ENCODE data around the gene PGBD2. TPM values are rescaled to one million over a fixed set of nuclear protein-coding genes. Genes with fewer than 3 reads are reported as not detected.

The PGBD2 gene
- total and polyA plus RNA-seq, 2 of the 13 experiments (the other 11 are each of a cell fraction or from before 2014, with no cell fraction given), result 6.0 to 7.4 TPM

DNA sequence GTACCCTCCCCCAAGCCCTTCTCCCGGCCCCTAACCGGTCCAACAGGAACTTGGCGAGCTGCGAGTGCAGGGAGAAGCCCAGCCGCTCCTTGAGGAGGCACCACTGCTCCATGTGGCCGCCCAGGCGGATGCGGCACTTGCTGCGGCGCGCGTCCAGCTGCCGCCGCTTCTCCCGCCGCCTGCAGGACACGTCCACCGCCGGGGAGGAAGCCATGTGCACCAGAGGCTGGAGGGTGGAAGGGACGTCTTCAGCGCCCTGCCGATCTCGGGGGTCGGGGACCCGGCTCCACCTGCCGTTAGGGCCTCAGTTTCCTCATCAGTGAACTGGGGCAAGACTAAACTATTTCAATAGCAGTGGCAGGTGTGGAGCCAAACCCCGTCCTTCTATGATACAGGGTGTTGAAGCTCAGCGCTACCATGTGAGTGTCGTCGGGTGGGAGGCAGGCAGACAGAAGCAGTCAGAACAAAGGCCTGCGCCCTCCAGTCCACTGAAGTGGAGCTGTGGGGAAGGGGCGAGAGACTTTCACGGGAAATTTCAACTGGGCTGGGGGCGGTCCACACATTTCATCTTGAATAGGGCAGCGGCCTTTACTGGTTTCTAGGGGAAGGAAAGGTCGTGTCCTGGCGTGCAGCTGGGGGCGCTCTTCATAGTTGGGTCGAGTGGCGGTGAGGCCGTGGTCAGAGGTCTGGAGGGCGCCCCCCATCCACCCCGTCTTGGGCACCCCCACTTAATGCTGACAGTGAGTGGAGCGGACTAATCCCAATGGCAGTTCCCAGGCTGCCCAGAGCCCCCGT is 47.7 kb upstream of the PGBD2 start (continued):
- TF ChIP-seq, protein P1, sequence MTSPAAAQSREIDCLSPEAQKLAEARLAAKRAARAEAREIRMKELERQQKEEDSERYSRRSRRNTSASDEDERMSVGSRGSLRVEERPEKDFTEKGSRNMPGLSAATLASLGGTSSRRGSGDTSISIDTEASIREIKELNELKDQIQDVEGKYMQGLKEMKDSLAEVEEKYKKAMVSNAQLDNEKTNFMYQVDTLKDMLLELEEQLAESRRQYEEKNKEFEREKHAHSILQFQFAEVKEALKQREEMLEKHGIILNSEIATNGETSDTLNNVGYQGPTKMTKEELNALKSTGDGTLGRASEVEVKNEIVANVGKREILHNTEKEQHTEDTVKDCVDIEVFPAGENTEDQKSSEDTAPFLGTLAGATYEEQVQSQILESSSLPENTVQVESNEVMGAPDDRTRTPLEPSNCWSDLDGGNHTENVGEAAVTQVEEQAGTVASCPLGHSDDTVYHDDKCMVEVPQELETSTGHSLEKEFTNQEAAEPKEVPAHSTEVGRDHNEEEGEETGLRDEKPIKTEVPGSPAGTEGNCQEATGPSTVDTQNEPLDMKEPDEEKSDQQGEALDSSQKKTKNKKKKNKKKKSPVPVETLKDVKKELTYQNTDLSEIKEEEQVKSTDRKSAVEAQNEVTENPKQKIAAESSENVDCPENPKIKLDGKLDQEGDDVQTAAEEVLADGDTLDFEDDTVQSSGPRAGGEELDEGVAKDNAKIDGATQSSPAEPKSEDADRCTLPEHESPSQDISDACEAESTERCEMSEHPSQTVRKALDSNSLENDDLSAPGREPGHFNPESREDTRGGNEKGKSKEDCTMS (CRISPR knock-in tag; conservative IDR thresholded peaks at IDR 0.05), result no peak
- TF ChIP-seq ZNF550 (CRISPR knock-in tag; IDR thresholded peaks at IDR 0.05; ENCODE audit: borderline replicate concordance) (no peak), AGO2 (optimal IDR thresholded peaks at IDR 0.05; ENCODE audit: low read depth, low read length) (peak; percentile 75), ZNF598 (CRISPR knock-in tag; IDR thresholded peaks at IDR 0.05; ENCODE audit: borderline replicate concordance) (peak; percentile 26; the same call in 1 of the 2 replicates), NFYB (CRISPR knock-in tag; IDR thresholded peaks at IDR 0.05) (no peak), ZNF670 (CRISPR knock-in tag; IDR thresholded peaks at IDR 0.05; ENCODE audit: borderline replicate concordance) (peak; percentile 11), FLYWCH1 (CRISPR knock-in tag; IDR thresholded peaks at IDR 0.05) (peak; percentile 48; the same call in 1 of the 2 replicates), ZNF781 (CRISPR knock-in tag; IDR thresholded peaks at IDR 0.05; ENCODE audit: borderline replicate concordance, not compliant biosample characterization) (peak; percentile 57), ZNF431 (CRISPR knock-in tag; IDR thresholded peaks at IDR 0.05; ENCODE audit: borderline replicate concordance, low read depth) (no peak), MATR3 (CRISPR knock-in tag; IDR thresholded peaks at IDR 0.05) (no peak), PLRG1 (conservative IDR thresholded peaks at IDR 0.05) (no peak), PRPF4 (IDR thresholded peaks at IDR 0.05; ENCODE audit: low read depth, low read length, poor library complexity, severe bottlenecking) (no peak), RARA (CRISPR knock-in tag; IDR thresholded peaks at IDR 0.05) (0 out of 2 replicates have a peak, but pooled peaks have one; percentile 8), TCF12 (IDR thresholded peaks at IDR 0.05) (no peak), TCF12 (CRISPR knock-in tag; IDR thresholded peaks at IDR 0.05) (peak; percentile 70; the same call in 1 of the 2 replicates), EP300 (IDR thresholded peaks at IDR 0.05; ENCODE audit: low read depth in 2 of 2, low read length in 2 of 2) (no peak), EP300 (CRISPR knock-in tag; IDR thresholded peaks at IDR 0.05; ENCODE audit: borderline replicate concordance) (no peak), ZNF124 (CRISPR knock-in tag; IDR thresholded peaks at IDR 0.05) (no peak), ZNF607 (CRISPR knock-in tag; IDR thresholded peaks at IDR 0.05; ENCODE audit: borderline replicate concordance) (0 out of 2 replicates have a peak, but pooled peaks have one; percentile 32), ZNF33B (CRISPR knock-in tag; IDR thresholded peaks at IDR 0.05) (peak; percentile 60; the same call in 1 of the 2 replicates), SNRNP70 (IDR thresholded peaks at IDR 0.05; ENCODE audit: low read depth, low read length) (no peak)
- TF ChIP-seq, protein P2, sequence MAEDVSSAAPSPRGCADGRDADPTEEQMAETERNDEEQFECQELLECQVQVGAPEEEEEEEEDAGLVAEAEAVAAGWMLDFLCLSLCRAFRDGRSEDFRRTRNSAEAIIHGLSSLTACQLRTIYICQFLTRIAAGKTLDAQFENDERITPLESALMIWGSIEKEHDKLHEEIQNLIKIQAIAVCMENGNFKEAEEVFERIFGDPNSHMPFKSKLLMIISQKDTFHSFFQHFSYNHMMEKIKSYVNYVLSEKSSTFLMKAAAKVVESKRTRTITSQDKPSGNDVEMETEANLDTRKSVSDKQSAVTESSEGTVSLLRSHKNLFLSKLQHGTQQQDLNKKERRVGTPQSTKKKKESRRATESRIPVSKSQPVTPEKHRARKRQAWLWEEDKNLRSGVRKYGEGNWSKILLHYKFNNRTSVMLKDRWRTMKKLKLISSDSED (CRISPR knock-in tag; IDR thresholded peaks at IDR 0.05), result no peak
- TF ChIP-seq, protein P3, sequence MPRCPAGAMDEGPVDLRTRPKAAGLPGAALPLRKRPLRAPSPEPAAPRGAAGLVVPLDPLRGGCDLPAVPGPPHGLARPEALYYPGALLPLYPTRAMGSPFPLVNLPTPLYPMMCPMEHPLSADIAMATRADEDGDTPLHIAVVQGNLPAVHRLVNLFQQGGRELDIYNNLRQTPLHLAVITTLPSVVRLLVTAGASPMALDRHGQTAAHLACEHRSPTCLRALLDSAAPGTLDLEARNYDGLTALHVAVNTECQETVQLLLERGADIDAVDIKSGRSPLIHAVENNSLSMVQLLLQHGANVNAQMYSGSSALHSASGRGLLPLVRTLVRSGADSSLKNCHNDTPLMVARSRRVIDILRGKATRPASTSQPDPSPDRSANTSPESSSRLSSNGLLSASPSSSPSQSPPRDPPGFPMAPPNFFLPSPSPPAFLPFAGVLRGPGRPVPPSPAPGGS (CRISPR knock-in tag; IDR thresholded peaks at IDR 0.05), result peak; percentile 64; the same call in 1 of the 2 replicates
- TF ChIP-seq, protein P4, sequence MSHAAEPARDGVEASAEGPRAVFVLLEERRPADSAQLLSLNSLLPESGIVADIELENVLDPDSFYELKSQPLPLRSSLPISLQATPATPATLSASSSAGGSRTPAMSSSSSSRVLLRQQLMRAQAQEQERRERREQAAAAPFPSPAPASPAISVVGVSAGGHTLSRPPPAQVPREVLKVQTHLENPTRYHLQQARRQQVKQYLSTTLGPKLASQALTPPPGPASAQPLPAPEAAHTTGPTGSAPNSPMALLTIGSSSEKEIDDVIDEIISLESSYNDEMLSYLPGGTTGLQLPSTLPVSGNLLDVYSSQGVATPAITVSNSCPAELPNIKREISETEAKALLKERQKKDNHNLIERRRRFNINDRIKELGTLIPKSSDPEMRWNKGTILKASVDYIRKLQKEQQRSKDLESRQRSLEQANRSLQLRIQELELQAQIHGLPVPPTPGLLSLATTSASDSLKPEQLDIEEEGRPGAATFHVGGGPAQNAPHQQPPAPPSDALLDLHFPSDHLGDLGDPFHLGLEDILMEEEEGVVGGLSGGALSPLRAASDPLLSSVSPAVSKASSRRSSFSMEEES (CRISPR knock-in tag; IDR thresholded peaks at IDR 0.05), result 0 out of 2 replicates have a peak, but pooled peaks have one; percentile 23

Measured in HepG2 (cell line).